NCI-H128 (cell line): ENCODE data around the gene UNC79.

Source experiments
- DNase-seq: peaks from one replicate; lab custom pipeline; 2025; ENCODE audit not compliant: unreplicated experiment; lab: John Stamatoyannopoulos, UW

UNC79 gene

DNA sequence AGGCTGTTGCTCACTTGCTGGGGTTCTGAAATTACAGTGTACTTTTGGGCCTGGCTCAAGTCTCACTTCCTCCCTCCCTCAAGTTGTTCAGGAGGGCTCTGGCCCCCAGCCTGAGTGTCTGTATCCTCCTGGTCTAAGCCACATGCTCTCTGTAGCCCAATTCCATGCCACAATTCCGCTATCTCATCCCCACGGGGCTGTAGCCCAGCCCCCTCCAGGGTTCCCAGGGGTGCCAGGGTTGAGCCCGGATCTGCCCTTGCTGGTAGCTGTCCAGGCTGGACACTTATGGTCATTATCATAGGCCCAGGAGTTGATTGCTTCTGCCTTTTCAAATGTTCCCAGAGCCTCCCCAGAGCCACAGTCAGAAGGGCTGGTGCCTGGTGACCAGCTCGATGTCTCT is 292.3 kb downstream of the UNC79 start:
- DNase-seq, result no peak

DNA sequence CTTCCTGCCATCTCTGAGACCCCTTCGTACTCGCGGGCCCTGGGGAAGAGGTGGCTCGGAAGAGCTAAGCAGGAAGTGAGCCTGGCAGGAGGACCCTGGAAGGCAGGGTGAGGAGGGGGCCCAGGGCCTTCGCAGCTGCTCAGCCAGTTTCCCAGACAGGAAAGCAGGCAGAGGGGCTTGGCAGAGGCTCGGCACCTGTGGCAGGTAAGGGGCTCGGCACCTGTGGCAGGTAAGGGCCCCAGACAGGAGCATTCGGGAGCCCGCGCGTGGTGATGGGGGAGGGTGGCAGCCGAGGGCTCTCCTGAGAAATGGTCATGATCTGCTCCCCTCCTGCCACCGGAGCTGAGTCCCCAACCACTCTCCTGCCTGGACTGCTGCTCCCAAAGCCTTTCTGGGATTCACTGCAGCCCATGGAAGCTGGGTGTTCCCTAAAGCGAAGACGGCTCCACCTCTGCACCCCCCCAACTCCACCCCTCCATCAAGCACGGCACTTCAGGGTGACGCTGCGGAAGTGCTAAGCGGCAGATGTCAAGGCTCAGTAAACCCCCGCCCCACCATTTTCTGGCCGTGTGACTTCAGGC is 294.4 kb downstream of the UNC79 start:
- DNase-seq, result no peak

DNA sequence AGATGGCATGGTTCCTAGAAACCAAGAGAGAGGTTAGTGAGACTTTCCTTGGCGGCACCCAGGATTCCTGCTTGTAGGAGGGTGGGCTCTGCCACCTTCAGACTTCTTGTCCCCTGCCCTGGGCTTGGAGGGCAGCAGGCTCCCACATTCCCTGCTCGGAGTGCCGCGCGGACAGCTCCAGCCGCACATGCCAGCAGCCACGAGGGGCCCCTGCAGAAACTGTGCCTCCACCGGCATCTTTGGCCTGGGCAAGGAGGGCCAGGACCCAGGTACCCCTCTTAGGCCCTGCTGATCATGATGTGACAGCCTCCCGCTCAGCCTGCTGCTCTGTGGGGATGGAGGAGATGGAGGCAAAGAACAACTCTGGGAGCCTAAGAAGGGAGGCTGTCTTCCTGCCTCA is 295.3 kb downstream of the UNC79 start:
- DNase-seq, result no peak

- no peak for DNase-seq
Measured at GRCh38 chr14:93727039-93727740, 296.5 kb downstream of the UNC79 start.

DNA sequence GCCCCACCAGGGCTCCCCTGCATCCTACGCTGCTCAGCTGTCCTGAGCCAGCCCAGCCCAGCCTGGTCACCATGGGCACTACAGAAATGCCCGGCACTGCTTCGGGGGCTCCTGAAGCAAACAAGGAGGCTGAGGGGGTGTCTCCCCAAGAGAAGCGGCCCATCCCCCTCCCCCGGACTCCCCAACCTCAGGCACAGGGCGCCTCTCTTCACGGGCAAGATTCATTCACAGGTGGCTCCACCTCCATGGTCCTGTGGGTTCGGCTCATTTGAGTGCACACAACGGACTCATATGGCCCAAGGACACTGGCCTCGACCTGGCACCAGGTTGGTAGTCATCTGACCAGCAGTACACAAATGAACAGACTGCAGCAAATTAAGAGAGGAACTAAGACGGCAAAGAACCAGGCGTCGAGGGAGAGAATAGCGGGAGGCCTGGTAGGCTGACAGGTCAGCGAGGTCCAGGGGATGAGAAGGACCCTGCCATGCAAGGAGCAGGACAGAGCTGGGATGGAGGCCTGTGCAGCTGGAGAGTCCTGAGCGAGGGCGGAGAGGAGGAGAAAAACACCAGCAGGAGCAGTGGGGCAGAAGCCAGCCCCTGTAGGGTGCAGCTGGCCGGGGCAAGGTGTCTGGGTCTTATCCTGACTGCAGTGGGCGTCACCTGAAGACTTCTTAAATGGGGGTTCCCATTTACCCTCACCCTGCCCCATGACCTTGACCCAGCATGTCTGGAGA is 297.3 kb downstream of the UNC79 start:
- DNase-seq, result no peak

- no peak for DNase-seq
Measured at GRCh38 chr14:93728651-93729016, 297.9 kb downstream of the UNC79 start.

DNA sequence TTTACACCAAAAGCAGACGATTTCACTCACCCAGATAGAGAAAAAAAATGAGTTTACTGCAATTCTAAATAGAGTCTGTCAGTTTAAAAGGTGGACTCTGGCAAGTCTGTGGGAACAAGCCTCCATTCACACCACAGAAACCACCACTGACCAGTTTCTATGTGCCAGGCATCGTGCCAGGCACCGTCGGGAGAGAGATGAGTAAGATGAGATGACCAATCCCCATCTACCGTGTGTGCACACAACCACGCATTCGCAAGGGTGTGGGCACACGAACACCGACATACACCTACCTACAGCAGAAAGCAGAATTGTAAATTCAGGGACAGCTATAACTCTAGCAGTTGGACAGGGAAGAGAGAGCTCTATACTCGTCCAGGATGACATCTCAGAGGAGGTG is 299.3 kb downstream of the UNC79 start:
- DNase-seq, result no peak

DNA sequence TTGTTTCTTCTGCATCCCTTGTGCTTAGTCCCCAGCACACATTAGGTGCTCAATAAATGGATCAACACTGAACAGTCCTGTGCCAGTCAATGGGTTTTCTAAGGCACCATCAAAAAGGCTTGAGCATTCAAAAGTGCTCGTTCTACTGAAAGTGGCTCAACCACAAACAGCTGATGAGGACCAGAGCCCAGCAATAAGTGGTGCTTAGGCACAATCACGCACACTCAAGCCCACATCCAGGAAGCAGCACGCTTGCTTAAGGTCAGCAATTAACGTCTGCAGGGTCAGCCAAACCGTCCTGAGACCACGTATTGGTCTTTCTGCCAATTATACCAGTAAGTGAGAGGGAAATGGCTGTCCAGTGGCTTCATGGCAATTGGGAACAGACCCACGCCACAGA is 301.0 kb downstream of the UNC79 start:
- DNase-seq, result no peak

GRCh38 chr14:93732524-93732923 is 301.8 kb downstream of the UNC79 start:
- no peak for DNase-seq

DNA sequence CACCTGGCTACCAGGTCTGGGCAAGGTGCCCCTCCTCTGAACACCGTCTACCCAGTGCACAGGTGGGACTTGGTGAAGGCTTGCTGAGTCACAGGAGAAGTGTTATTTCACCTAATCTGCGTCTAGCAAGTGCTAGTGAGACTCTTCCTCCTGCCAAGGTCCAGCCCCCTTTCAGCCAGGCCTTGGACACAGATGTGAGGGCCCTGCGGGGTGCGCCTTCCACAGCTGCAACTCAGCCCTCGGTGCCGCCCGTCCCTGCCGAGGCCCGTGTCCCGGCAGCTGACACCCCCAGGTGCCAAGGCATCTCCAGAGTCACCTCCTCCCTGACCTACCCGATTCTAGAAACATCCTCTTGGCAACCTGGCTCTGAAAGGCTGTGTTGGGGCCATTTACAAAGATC is 302.5 kb downstream of the UNC79 start:
- no peak for DNase-seq

GRCh38 chr14:93733631-93734030 is 302.9 kb downstream of the UNC79 start:
- no peak for DNase-seq

DNA sequence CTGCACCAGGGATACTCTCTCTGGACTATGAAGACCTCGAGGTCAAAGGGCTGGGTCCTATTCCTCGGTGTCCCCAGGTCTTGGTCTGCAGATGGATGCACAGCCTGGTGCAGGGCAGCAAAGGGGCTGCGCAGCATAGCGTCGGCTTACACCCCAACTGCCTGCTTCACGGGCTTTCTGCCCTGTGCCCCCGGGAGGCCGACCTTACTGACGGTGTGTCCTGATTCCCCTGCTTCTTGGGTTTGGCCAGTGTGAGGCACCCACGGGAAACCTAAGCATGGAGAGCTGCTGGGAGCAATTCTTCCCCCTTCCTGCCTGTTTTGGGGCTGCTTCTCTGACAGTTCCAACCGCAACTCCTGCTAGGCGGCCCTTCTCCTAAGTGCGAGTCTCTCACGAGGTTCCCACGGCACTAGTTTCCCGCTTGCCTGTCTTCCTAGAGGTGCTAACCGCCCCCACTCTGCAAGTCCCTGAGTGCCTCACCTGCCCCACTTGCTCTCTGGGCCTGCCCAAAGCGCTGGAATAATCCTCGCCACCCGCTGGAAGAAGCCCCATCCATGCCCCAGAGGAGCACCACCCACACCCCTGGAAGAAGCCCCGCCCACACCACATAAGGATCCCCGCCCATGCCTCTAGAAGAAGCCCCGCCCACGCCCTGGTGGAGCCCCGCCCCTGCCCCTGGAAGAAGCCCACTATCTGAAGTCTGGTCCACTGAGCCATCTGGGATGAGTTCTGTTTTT is 303.5 kb downstream of the UNC79 start:
- DNase-seq, result no peak

- DNase-seq, result no peak
Measured at GRCh38 chr14:93735206-93735605, 304.5 kb downstream of the UNC79 start.

- no peak for DNase-seq
Measured at GRCh38 chr14:93736378-93737014, 305.8 kb downstream of the UNC79 start.

- no peak for DNase-seq
Measured at GRCh38 chr14:93737634-93738033, 306.9 kb downstream of the UNC79 start.

- no peak for DNase-seq
Measured at GRCh38 chr14:93741556-93742230, 311.0 kb downstream of the UNC79 start.

DNA sequence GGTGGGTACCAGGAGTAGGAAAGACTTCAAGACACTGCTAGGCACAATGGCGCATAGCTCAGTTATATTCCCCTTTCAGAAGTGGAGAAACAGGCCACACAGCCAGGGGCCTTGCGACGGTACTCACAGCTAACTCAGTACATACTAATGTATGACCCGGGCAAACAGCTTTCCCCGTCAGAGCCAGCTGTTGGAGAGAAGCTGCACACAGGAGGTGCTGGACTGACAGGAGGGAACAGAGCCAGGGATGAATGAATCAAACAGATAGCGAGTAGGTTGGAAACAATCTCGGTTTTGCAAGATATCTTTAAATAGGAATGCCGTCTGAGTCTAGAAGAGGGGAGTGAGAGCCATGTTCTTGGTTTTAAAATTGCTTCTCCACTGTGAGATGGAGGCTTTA is 312.0 kb downstream of the UNC79 start:
- no peak for DNase-seq

GRCh38 chr14:93743270-93744060 is 312.7 kb downstream of the UNC79 start:
- DNase-seq, result no peak

DNA sequence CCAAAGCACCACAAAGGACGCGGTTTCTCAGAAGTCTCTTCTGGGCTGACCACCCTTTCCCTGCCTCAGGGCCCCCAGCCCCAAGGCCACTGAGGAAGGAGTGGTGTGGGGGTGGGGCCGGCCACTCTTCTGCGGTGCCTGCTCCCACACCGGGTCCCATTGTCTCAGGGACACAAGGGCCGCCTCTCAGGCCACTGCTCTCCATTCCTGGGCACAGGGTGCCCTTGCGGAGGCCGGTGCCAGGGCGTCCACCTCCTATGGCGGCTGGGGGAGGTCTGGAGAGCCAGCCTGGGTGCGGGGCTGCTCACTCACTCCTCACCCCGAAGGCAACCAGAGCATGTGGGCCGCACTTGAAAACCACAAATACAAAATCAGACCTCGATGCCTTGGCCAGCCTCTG is 313.4 kb downstream of the UNC79 start:
- DNase-seq, result no peak

DNA sequence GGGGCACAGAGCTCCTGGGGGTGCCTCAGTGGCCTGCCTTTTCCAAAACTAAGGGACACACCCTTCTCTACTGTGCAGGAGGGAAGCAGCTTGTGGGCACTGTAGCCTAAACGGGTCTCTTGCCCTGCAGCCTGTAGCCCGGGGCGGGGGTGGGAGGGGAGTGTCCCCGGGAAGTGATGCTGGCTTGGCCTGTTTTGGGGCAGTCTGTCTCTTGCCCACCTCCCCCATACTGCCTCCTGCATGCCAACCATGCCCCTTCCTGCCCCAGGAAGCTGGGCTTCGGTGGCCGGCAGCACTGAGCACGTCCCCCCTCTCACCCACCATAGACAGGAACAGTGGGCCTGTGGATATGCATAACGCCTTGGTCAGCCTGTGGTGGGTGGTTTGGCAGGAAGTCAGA is 314.1 kb downstream of the UNC79 start:
- DNase-seq, result no peak
